Lower leg skin (tissue), 3 donors: ENCODE measurements around the gene MSMP.

Experiments
- POLR2A ChIP-seq, 2 donors: fragments of 450-650 bp; IDR thresholded peaks; one replicate each; pipeline ENCODE4 v1.6.1; 2016 to 2017; ENCODE audit warnings: antibody characterized with exemption in 2 of 2, mild to moderate bottlenecking in 1 of 2, moderate library complexity in 1 of 2
- TF ChIP-seq, protein P1 (sequence below), 3 donors: fragments of 450-650 bp; IDR thresholded peaks; one replicate each; pipeline ENCODE4 v1.5.1; 2016; ENCODE audit warnings: antibody characterized with exemption in 3 of 3, mild to moderate bottlenecking in 3 of 3, moderate library complexity in 2 of 3

DNA sequence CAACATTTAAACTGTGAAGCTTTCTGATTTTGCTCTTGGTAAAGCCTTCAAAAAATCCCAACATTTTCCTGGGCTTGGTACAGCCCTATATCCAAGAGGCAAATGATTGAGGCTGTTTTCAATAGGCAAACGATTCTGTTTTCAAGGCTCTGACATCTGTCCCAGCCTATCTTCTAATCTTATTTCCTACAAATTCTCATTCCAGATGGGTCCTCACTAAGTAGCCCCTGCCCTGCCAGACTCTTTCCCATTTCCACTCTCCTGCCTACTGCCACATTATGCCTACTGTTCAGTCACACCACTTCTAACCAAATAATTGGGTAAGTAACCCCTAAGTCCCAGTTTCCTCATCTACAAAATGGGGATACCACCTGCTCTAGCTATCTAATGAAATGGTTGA is 8.5 kb downstream of the MSMP start:
- no peak for TF ChIP-seq POLR2A (IDR thresholded peaks at IDR 0.05)
- TF ChIP-seq, protein P1, sequence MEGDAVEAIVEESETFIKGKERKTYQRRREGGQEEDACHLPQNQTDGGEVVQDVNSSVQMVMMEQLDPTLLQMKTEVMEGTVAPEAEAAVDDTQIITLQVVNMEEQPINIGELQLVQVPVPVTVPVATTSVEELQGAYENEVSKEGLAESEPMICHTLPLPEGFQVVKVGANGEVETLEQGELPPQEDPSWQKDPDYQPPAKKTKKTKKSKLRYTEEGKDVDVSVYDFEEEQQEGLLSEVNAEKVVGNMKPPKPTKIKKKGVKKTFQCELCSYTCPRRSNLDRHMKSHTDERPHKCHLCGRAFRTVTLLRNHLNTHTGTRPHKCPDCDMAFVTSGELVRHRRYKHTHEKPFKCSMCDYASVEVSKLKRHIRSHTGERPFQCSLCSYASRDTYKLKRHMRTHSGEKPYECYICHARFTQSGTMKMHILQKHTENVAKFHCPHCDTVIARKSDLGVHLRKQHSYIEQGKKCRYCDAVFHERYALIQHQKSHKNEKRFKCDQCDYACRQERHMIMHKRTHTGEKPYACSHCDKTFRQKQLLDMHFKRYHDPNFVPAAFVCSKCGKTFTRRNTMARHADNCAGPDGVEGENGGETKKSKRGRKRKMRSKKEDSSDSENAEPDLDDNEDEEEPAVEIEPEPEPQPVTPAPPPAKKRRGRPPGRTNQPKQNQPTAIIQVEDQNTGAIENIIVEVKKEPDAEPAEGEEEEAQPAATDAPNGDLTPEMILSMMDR (IDR thresholded peaks at IDR 0.05): no peak
